Fibroblast of skin of left biceps (primary cell): ENCODE results near the gene TNFAIP2.

Experiments used
- DNase-seq, 2 experiments: peaks; one replicate each; pipeline ENCODE4 v3.0.0-alpha.2; 2013; ENCODE audit warnings: low read depth in 2 of 2

TNFAIP2 gene

GRCh38 chr14:103122585-103122946 is 695 bp upstream of the TNFAIP2 start:
- no peak for DNase-seq

GRCh38 chr14:103123634-103124500 is 606 bp downstream of the TNFAIP2 start:
- DNase-seq, result no peak

GRCh38 chr14:103124501-103125001 is 1.3 kb downstream of the TNFAIP2 start:
- no peak for DNase-seq

- no peak for DNase-seq
Observed at GRCh38 chr14:103125098-103126070, 2.1 kb downstream of the TNFAIP2 start.

GRCh38 chr14:103126088-103126872 is 3.0 kb downstream of the TNFAIP2 start:
- no peak for DNase-seq

- no peak for DNase-seq
Observed at GRCh38 chr14:103126873-103127304, 3.6 kb downstream of the TNFAIP2 start.

GRCh38 chr14:103127356-103127755 is 4.1 kb downstream of the TNFAIP2 start:
- DNase-seq, result no peak

- no peak for DNase-seq
Observed at GRCh38 chr14:103127861-103128598, 4.8 kb downstream of the TNFAIP2 start.

GRCh38 chr14:103128631-103129300 is 5.5 kb downstream of the TNFAIP2 start:
- no peak for DNase-seq

- no peak for DNase-seq
Observed at GRCh38 chr14:103129301-103130016, 6.2 kb downstream of the TNFAIP2 start.

- no peak for DNase-seq
Observed at GRCh38 chr14:103130017-103130764, 6.9 kb downstream of the TNFAIP2 start.

- DNase-seq, result no peak
Observed at GRCh38 chr14:103130965-103131364, 7.7 kb downstream of the TNFAIP2 start.

GRCh38 chr14:103131580-103131979 is 8.3 kb downstream of the TNFAIP2 start:
- DNase-seq, result no peak

GRCh38 chr14:103132381-103133209 is 9.3 kb downstream of the TNFAIP2 start:
- no peak for DNase-seq

GRCh38 chr14:103133210-103134140 is 10.2 kb downstream of the TNFAIP2 start:
- no peak for DNase-seq

- no peak for DNase-seq
Observed at GRCh38 chr14:103134405-103134804, 11.1 kb downstream of the TNFAIP2 start.

- DNase-seq, result no peak
Observed at GRCh38 chr14:103134919-103135318, 11.7 kb downstream of the TNFAIP2 start.
